Left ventricle myocardium inferior (tissue), 1 donor: ENCODE measurements around the gene AMOTL1. TPM values are rescaled to one million over a fixed set of nuclear protein-coding genes. Genes with fewer than 3 reads are reported as not detected.

Source experiments
- DNase-seq: peaks from one replicate; pipeline ENCODE4 v3.0.0-alpha.2; 2020
- H3K27ac ChIP-seq: fragments of 200-600 bp; replicated peaks from 2 replicates; pipeline ENCODE4 v1.8.0; 2021
- H3K27me3 ChIP-seq: fragments of 200-600 bp; 2 replicates; pipeline ENCODE4 v1.8.0; 2021; ENCODE audit warnings: low read depth
- H3K36me3 ChIP-seq: fragments of 200-600 bp; 2 replicates; pipeline ENCODE4 v1.8.0; 2021
- H3K4me1 ChIP-seq: fragments of 200-600 bp; 2 replicates; pipeline ENCODE4 v1.8.0; 2021
- H3K4me3 ChIP-seq: fragments of 200-600 bp; 2 replicates; pipeline ENCODE4 v1.8.0; 2021; ENCODE audit warnings: mild to moderate bottlenecking, moderate library complexity
- H3K9me3 ChIP-seq: fragments of 200-600 bp; replicated peaks from 2 replicates; pipeline ENCODE4 v1.8.0; 2021
- intact Hi-C: fragments of 100-400 bp; cut with micrococcal nuclease; formaldehyde crosslinking; loops from one replicate; pipeline ENCODE4 v1.11.0; 2022
- total RNA-seq: library from RNA; stranded (reverse); fragmentation: NEBNext Ultra II Directional; extraction: Animal tissue kit (Norgen Biotek cat#: 25700); gene quantifications from one replicate; pipeline ENCODE4 v1.2.1, GENCODE V29; 2021
- TF ChIP-seq, protein P1 (sequence below): fragments of 200-600 bp; IDR thresholded peaks from 2 replicates; pipeline ENCODE4 v1.8.0; 2021; ENCODE audit warnings: antibody characterized with exemption, mild to moderate bottlenecking, borderline replicate concordance
- donor health status: DM: no; HTN: yes; CAD: no; lungs with severe emphysema.

Gene AMOTL1
- total RNA-seq, 1 donor from 2014 or later: 61.1 TPM

DNA sequence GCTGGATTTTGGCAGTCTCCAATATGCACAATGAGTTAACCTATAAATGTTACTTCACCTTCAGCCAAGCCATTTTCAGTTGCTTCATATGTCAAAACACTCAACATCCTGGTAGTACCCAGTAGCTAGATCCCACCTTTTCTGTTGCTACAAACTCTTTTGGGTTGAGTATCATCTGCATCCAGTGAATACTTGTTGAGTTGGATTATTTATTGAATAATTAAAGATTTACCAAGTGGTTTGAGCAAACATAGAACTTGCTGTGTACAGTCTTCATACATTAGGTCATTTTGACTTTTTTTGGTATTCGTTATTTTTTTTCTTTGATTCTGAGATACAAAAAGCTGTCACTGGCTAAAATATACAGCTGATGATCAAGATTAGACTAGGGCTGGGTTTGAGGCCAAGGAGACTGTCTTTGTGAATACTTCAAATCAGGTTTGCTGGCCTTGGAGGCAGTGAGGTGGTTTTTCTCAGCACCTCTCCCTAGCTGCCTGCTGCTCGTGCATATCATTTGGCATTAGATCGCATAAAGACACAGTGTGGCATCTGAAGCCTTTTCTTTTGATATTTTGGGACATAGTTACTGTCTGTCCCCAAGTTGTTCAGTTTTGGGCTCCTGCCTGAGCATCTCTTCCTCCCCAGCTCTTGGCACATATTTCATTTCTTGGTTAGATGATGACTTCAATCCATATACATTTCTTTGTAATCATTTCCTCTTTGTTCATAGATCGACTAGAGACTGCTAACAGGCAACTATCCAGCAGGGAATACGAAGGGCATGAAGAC, 62.8 kb downstream of the AMOTL1 start:
- Histone ChIP-seq H3K4me3 (no peak overlapping the region), H3K4me1 (peaks cover 19% of the 10 kb centered on the region), H3K36me3 (peaks cover 86% of the 10 kb centered on the region), H3K9me3 (no peaks in the 10 kb centered on the region), H3K27me3 (no peaks in the 10 kb centered on the region), H3K27ac (no peak overlapping the region)
- intact Hi-C loops: no loop called here
- no peak for DNase-seq
- TF ChIP-seq, protein P1, sequence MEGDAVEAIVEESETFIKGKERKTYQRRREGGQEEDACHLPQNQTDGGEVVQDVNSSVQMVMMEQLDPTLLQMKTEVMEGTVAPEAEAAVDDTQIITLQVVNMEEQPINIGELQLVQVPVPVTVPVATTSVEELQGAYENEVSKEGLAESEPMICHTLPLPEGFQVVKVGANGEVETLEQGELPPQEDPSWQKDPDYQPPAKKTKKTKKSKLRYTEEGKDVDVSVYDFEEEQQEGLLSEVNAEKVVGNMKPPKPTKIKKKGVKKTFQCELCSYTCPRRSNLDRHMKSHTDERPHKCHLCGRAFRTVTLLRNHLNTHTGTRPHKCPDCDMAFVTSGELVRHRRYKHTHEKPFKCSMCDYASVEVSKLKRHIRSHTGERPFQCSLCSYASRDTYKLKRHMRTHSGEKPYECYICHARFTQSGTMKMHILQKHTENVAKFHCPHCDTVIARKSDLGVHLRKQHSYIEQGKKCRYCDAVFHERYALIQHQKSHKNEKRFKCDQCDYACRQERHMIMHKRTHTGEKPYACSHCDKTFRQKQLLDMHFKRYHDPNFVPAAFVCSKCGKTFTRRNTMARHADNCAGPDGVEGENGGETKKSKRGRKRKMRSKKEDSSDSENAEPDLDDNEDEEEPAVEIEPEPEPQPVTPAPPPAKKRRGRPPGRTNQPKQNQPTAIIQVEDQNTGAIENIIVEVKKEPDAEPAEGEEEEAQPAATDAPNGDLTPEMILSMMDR: no peak

DNA sequence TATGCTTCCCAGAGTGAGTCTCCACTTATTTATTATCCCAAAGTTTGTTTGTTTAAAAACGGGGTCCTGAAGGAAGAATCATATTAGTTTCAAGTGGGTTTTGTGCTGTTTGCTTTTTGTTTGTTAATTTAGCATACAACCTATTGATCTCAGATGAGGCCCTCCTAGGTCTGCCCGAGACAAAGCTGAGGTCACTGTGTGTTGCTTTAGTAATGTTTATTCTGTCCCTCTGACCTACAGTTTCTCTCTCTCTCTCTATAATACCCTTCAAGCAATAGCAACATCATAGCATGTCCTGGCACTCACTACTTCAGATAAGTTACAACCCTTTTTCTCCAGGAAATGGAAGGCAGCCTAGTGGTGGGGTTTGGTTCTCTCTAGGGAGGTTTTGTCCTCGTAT, 63.4 kb downstream of the AMOTL1 start:
- no peaks in the 10 kb centered on the region for H3K27me3 ChIP-seq
- H3K27ac ChIP-seq: no peak overlapping the region
- intact Hi-C loops: no loop called here
- no peaks in the 10 kb centered on the region for H3K9me3 ChIP-seq
- peaks cover 80% of the 10 kb centered on the region for H3K36me3 ChIP-seq
- TF ChIP-seq, protein P1: no peak
- peaks cover 20% of the 10 kb centered on the region for H3K4me1 ChIP-seq
- no peak for DNase-seq
- no peak overlapping the region for H3K4me3 ChIP-seq

GRCh38 chr11:94832604-94833235, 64.6 kb downstream of the AMOTL1 start:
- TF ChIP-seq, protein P1: no peak
- Histone ChIP-seq H3K4me1 (peaks cover 31% of the 10 kb centered on the region), H3K27me3 (no peaks in the 10 kb centered on the region), H3K9me3 (no peaks in the 10 kb centered on the region), H3K36me3 (peaks cover 68% of the 10 kb centered on the region), H3K4me3 (no peak overlapping the region), H3K27ac (no peak overlapping the region)
- DNase-seq: no peak
- intact Hi-C loops: no loop called here

DNA sequence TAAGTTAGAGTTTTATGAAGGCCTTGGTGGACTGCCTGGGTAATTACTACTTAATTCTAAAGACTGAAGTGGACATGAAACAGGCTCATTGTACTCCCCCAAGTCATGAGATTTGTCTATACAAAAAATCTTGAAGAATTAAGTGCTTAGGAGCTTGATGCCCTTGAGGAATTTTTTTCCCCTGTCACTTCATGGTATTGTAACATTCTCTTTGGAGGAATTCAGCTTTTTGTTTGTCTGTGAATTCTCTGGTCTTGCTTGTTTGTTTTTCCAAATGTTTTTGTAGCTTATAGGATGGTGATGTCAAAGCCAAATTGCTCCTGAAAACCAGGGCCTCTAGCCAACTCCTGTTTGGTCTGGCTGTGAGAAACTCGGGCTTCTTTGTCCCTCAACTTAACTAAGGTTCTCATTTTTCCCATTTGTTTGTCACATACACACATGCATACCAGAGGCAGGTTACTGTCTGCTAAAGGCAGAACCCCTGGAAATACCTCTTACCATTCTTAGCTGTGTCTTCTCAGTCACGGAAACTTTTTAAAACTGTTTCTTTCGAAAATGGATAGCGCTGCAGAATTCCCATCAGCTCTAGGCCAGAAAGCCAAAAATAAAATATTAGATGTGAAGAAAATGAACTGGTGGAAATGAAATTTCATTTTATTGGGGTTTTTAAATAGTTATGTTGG, 66.9 kb downstream of the AMOTL1 start:
- Histone ChIP-seq H3K27ac (peak overlapping the region; percentile 31), H3K36me3 (peaks cover 54% of the 10 kb centered on the region), H3K27me3 (peaks cover 8% of the 10 kb centered on the region), H3K9me3 (no peaks in the 10 kb centered on the region), H3K4me1 (peaks cover 43% of the 10 kb centered on the region), H3K4me3 (no peak overlapping the region)
- intact Hi-C loops: no loop called here
- TF ChIP-seq, protein P1: no peak
- DNase-seq: no peak

- H3K4me3 ChIP-seq: no peak overlapping the region
- H3K9me3 ChIP-seq: no peaks in the 10 kb centered on the region
- peaks cover 49% of the 10 kb centered on the region for H3K36me3 ChIP-seq
- peaks cover 43% of the 10 kb centered on the region for H3K4me1 ChIP-seq
- peaks cover 8% of the 10 kb centered on the region for H3K27me3 ChIP-seq
- no peak for DNase-seq
- H3K27ac ChIP-seq: peak overlapping the region; percentile 31
- intact Hi-C loops: no loop called here
- TF ChIP-seq, protein P1: no peak
These were observed 67.4 kb downstream of the AMOTL1 start for GRCh38 chr11:94835594-94835927.
